Fibroblast of skin of right quadriceps (primary cell): ENCODE data around the gene L3MBTL3.

Experiments used
- DNase-seq: peaks from one replicate; pipeline ENCODE4 v3.0.0-alpha.2; 2013

Gene L3MBTL3

GRCh38 chr6:130029163-130029562 lies 10.8 kb downstream of the L3MBTL3 start:
- DNase-seq = no peak

- no peak for DNase-seq
Observed at GRCh38 chr6:130032758-130033340, 14.5 kb downstream of the L3MBTL3 start.

GRCh38 chr6:130033949-130034348 lies 15.6 kb downstream of the L3MBTL3 start:
- DNase-seq = no peak

GRCh38 chr6:130034378-130035146 lies 16.2 kb downstream of the L3MBTL3 start:
- DNase-seq = peak; percentile 92

- DNase-seq = no peak
Observed at GRCh38 chr6:130035211-130035610, 16.8 kb downstream of the L3MBTL3 start.

GRCh38 chr6:130037207-130037811 lies 18.9 kb downstream of the L3MBTL3 start:
- DNase-seq = no peak

- no peak for DNase-seq
Observed at GRCh38 chr6:130041594-130041993, 23.2 kb downstream of the L3MBTL3 start.

GRCh38 chr6:130043344-130043743 lies 25.0 kb downstream of the L3MBTL3 start:
- no peak for DNase-seq

- no peak for DNase-seq
Observed at GRCh38 chr6:130045622-130046021, 27.2 kb downstream of the L3MBTL3 start.

- peak; percentile 68 for DNase-seq
Observed at GRCh38 chr6:130046671-130047070, 28.3 kb downstream of the L3MBTL3 start.

- no peak for DNase-seq
Observed at GRCh38 chr6:130047088-130047995, 29.0 kb downstream of the L3MBTL3 start.

GRCh38 chr6:130050230-130050629 lies 31.8 kb downstream of the L3MBTL3 start:
- DNase-seq = no peak

GRCh38 chr6:130054725-130055124 lies 36.3 kb downstream of the L3MBTL3 start:
- DNase-seq = no peak

GRCh38 chr6:130055271-130055670 lies 36.9 kb downstream of the L3MBTL3 start:
- DNase-seq = no peak

- DNase-seq = no peak
Observed at GRCh38 chr6:130057495-130057894, 39.1 kb downstream of the L3MBTL3 start.

- DNase-seq = no peak
Observed at GRCh38 chr6:130063806-130064205, 45.4 kb downstream of the L3MBTL3 start.

GRCh38 chr6:130065609-130066156 lies 47.3 kb downstream of the L3MBTL3 start:
- peak; percentile 72 for DNase-seq

- peak; percentile 19 for DNase-seq
Observed at GRCh38 chr6:130069485-130069884, 51.1 kb downstream of the L3MBTL3 start.

GRCh38 chr6:130070326-130070725 lies 51.9 kb downstream of the L3MBTL3 start:
- peak; percentile 30 for DNase-seq

- DNase-seq = peak; percentile 15
Observed at GRCh38 chr6:130070792-130071191, 52.4 kb downstream of the L3MBTL3 start.

- no peak for DNase-seq
Observed at GRCh38 chr6:130075879-130076460, 57.6 kb downstream of the L3MBTL3 start.

GRCh38 chr6:130076512-130076911 lies 58.1 kb downstream of the L3MBTL3 start:
- no peak for DNase-seq
